GM23338 (cell line): ENCODE results near the gene PHF21A.

Experiments
- EZH2 ChIP-seq: fragments of 200-600 bp; sonication (generic); IDR thresholded peaks from one replicate; pipeline ENCODE4 v1.8.0; 2017; ENCODE audit warnings: antibody characterized with exemption, mild to moderate bottlenecking, low read depth; ENCODE audit not compliant: unreplicated experiment
- EZH2phosphoT487 ChIP-seq: fragments of 200-600 bp; sonication (generic); IDR thresholded peaks from one replicate; pipeline ENCODE4 v1.8.1; 2018; ENCODE audit warnings: antibody characterized with exemption; ENCODE audit not compliant: unreplicated experiment
- JUNB ChIP-seq: IDR thresholded peaks from one replicate; pipeline ENCODE4 v1.6.1; 2016; ENCODE audit warnings: antibody characterized with exemption; ENCODE audit not compliant: unreplicated experiment
- POLR2AphosphoS5 ChIP-seq: IDR thresholded peaks from 2 replicates; pipeline ENCODE4 v1.6.1; 2016; ENCODE audit warnings: antibody characterized with exemption, low read depth
- TF ChIP-seq, protein P1 (sequence below), 2 experiments: fragments of 200-600 bp in 1 of 2; sonication (generic) in 1 of 2; conservative IDR thresholded peaks; 2 replicates each; pipeline versions ENCODE4 v1.5.1 to v1.6.1; 2016 to 2017; ENCODE audit warnings: antibody characterized with exemption in 2 of 2, low read depth in 2 of 2, mild to moderate bottlenecking in 2 of 2, moderate library complexity in 1 of 2

DNA sequence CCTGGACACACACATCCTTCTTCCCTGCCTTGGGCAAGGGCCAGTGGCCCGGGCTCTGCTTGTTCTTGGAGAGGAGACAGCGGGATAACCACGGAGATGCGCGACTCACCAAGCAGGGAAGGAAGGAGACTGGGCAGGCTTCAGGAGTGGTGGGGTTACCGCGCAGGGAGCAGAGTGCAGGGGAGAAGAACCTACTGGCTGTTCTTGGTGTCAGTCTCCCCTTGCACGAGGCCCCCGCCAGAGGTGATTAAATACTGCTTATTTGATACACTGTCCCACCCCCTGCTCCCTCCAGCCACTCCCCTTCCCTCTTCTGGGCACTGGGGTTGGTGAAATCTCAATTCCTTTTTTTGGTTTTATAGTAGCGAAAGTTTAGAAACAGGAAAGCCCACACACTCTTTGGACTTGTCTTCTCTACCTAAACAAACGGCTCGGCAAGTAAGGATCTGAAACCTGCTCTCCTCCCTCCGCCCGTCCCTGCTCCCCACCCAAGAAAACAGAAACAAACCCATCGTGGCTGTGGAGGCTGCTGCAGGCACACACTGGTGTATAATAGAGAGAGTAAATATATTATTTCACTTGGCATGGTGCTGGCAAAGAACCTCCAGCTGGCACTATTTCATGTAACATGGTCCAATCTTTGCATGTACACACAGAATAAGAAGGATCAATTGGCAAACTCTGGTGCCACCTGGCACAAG lies 188.0 kb downstream of the PHF21A start:
- TF ChIP-seq, protein P1, sequence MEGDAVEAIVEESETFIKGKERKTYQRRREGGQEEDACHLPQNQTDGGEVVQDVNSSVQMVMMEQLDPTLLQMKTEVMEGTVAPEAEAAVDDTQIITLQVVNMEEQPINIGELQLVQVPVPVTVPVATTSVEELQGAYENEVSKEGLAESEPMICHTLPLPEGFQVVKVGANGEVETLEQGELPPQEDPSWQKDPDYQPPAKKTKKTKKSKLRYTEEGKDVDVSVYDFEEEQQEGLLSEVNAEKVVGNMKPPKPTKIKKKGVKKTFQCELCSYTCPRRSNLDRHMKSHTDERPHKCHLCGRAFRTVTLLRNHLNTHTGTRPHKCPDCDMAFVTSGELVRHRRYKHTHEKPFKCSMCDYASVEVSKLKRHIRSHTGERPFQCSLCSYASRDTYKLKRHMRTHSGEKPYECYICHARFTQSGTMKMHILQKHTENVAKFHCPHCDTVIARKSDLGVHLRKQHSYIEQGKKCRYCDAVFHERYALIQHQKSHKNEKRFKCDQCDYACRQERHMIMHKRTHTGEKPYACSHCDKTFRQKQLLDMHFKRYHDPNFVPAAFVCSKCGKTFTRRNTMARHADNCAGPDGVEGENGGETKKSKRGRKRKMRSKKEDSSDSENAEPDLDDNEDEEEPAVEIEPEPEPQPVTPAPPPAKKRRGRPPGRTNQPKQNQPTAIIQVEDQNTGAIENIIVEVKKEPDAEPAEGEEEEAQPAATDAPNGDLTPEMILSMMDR (conservative IDR thresholded peaks at IDR 0.05; ENCODE audit: low read depth in 2 of 2): no peak
- TF ChIP-seq JUNB: no peak
- no peak for TF ChIP-seq EZH2
- TF ChIP-seq EZH2phosphoT487: no peak
- no peak for TF ChIP-seq POLR2AphosphoS5
